OCI-LY1 (cell line): ENCODE results near the gene RAB12.

Experiments used
- H2AFZ ChIP-seq: fragments of 200-600 bp; sonication (generic), shearing (Covaris generic); 2 replicates; pipeline ENCODE4 v1.6.0; 2014; ENCODE audit warnings: antibody characterized with exemption, mild to moderate bottlenecking, low read length
- H3F3A ChIP-seq: fragments of 200-600 bp; sonication (generic), shearing (Covaris generic); 2 replicates; pipeline ENCODE4 v1.6.0; 2014; ENCODE audit warnings: mild to moderate bottlenecking, antibody characterized with exemption, low read length, moderate library complexity; ENCODE audit not compliant: insufficient read depth
- H3K27ac ChIP-seq: fragments of 200-600 bp; sonication (generic); 2 replicates; pipeline ENCODE4 v1.5.1; 2014; ENCODE audit warnings: low read length, mixed run types, mild to moderate bottlenecking, low read depth; ENCODE audit not compliant: poor library complexity, severe bottlenecking
- H3K27me3 ChIP-seq: fragments of 200-600 bp; sonication (generic); 2 replicates; pipeline ENCODE4 v1.6.0; 2014; ENCODE audit warnings: antibody characterized with exemption, mild to moderate bottlenecking, low read length, moderate library complexity; ENCODE audit not compliant: insufficient read depth
- H3K36me3 ChIP-seq: fragments of 200-600 bp; sonication (generic); 2 replicates; pipeline ENCODE4 v1.6.1; 2014; ENCODE audit warnings: mild to moderate bottlenecking, antibody characterized with exemption, low read length, moderate library complexity, mixed read lengths; ENCODE audit not compliant: insufficient read depth
- H3K4me1 ChIP-seq: fragments of 200-600 bp; sonication (generic); 2 replicates; pipeline ENCODE4 v1.5.1; 2014; ENCODE audit warnings: mild to moderate bottlenecking, low read length, moderate library complexity; ENCODE audit not compliant: insufficient read depth, severe bottlenecking
- H3K4me2 ChIP-seq: fragments of 200-600 bp; sonication (generic), shearing (Covaris generic); 2 replicates; pipeline ENCODE4 v1.6.1; 2014; ENCODE audit warnings: low read length
- H3K4me3 ChIP-seq: fragments of 200-600 bp; sonication (generic); 2 replicates; pipeline ENCODE4 v1.5.1; 2014; ENCODE audit warnings: low read length, low read depth, mild to moderate bottlenecking, mixed read lengths; ENCODE audit not compliant: poor library complexity, severe bottlenecking
- H3K79me2 ChIP-seq: fragments of 200-600 bp; shearing (Covaris generic); 2 replicates; pipeline ENCODE4 v1.6.1; 2016; ENCODE audit warnings: mixed run types, low read length, mixed read lengths; ENCODE audit not compliant: insufficient read depth
- H3K9ac ChIP-seq: fragments of 200-600 bp; sonication (generic), shearing (Covaris generic); 2 replicates; pipeline ENCODE4 v1.6.1; 2014; ENCODE audit warnings: mild to moderate bottlenecking, low read length, mixed read lengths
- H3K9me2 ChIP-seq: fragments of 200-600 bp; sonication (generic), shearing (Covaris generic); 2 replicates; pipeline ENCODE4 v1.6.1; 2014; ENCODE audit warnings: low read depth, mild to moderate bottlenecking, low read length, mixed read lengths
- H3K9me3 ChIP-seq: fragments of 200-600 bp; shearing (Covaris generic); 2 replicates; pipeline ENCODE4 v1.6.1; 2014; ENCODE audit warnings: low read length, mixed read lengths
- H4K20me1 ChIP-seq: fragments of 200-600 bp; sonication (generic), shearing (Covaris generic); 2 replicates; pipeline ENCODE4 v1.6.0; 2016; ENCODE audit warnings: mild to moderate bottlenecking, low read length; ENCODE audit not compliant: insufficient read depth
- CTCF ChIP-seq: fragments of 200-600 bp; sonication (generic), shearing (Covaris generic); IDR thresholded peaks from 2 replicates; pipeline ENCODE4 v1.5.1; 2017; ENCODE audit warnings: mild to moderate bottlenecking, antibody characterized with exemption, low read length, moderate library complexity, mixed read lengths
- EZH2 ChIP-seq: fragments of 200-600 bp; sonication (generic), shearing (Covaris generic); IDR thresholded peaks from 2 replicates; pipeline ENCODE4 v1.8.0; 2017; ENCODE audit warnings: borderline replicate concordance, mixed run types, mild to moderate bottlenecking, antibody characterized with exemption, low read length, moderate library complexity, mixed read lengths

Gene RAB12

GRCh38 chr18:8603663-8604520 lies 5.3 kb upstream of the RAB12 start:
- H3K36me3 ChIP-seq = no peaks in the 10 kb centered on the region
- peaks cover 45% of the 10 kb centered on the region for H3K4me1 ChIP-seq
- no peaks in the 10 kb centered on the region for H3K9me2 ChIP-seq
- peak overlapping the region; percentile 89 for H3K4me2 ChIP-seq
- H3K4me3 ChIP-seq = peak overlapping the region; percentile 56
- no peak overlapping the region for H3K27ac ChIP-seq
- TF ChIP-seq EZH2 (no peak), CTCF (no peak)
- no peaks in the 10 kb centered on the region for H3K79me2 ChIP-seq
- H3K9ac ChIP-seq = peak overlapping the region; percentile 22; the same call in 1 of the 2 replicates
- H3K27me3 ChIP-seq = no peaks in the 10 kb centered on the region
- H2AFZ ChIP-seq = no peak overlapping the region; the same call in 1 of the 2 replicates
- no peaks in the 10 kb centered on the region for H3K9me3 ChIP-seq
- H3F3A ChIP-seq = no peaks in the 10 kb centered on the region
- H4K20me1 ChIP-seq = no peaks in the 10 kb centered on the region

- Histone ChIP-seq H3K9me2 (no peaks in the 10 kb centered on the region), H3K79me2 (peaks cover 13% of the 10 kb centered on the region), H2AFZ (no peak overlapping the region), H3K4me1 (peaks cover 52% of the 10 kb centered on the region), H3K4me2 (no peak overlapping the region), H3K9me3 (no peaks in the 10 kb centered on the region), H3K9ac (no peak overlapping the region), H3K27me3 (no peaks in the 10 kb centered on the region), H4K20me1 (no peaks in the 10 kb centered on the region), H3F3A (no peaks in the 10 kb centered on the region), H3K36me3 (no peaks in the 10 kb centered on the region), H3K4me3 (no peak overlapping the region), H3K27ac (no peak overlapping the region)
- TF ChIP-seq CTCF (no peak), EZH2 (no peak)
Measured at GRCh38 chr18:8605974-8606373, 3.3 kb upstream of the RAB12 start.

DNA sequence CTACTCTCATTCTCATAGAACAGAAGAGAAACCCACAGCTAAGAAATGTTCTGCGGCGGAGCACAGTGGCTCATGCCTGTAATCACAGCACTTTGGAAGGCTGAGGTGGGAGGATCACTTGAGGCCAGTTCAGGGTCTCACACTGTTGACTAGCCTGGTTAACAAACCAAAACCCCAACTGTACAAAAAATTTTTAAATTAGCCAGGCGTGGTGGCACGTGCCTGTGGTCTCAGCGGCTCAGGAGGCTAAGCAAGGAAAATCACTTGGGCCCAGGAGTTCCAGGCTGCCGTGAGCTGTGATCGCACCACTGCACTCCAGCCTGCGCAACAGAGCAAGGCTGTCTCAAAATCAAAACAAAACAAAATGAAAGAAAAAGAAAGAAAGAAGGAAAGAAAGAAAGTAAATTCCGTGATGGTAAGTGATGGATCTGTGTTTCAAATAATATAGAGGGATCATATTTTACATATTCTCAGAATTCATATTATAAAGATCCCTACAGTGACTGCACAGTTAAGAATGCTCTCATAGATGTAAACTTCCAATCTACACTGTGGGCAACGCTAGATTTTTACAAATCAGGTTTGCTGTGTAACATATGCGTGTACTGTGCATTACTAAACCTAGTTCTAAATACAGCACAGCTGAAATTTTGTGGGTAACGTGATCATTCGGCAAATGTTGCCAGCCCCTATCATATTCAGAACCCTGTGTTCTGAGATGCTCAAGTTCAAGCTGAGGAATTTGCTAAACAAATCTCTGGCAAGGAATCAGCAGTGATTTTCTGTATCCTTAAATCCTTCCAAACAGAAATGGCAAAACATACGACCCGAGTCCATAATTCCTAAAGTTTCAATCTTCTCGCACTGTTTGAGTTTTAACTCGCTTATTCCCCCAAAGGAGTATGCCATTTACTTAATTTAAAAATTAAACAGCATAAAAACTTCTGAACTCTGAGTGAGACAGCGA lies 1.2 kb upstream of the RAB12 start:
- peak overlapping the region; percentile 94 for H3K4me3 ChIP-seq
- no peaks in the 10 kb centered on the region for H3K9me2 ChIP-seq
- H3K36me3 ChIP-seq = peaks cover 7% of the 10 kb centered on the region; the same call in 1 of the 2 replicates
- peak overlapping the region; percentile 73 for H3K9ac ChIP-seq
- H3K4me2 ChIP-seq = peak overlapping the region; percentile 97
- peaks cover 62% of the 10 kb centered on the region for H3K4me1 ChIP-seq
- H3K27me3 ChIP-seq = no peaks in the 10 kb centered on the region
- no peaks in the 10 kb centered on the region for H3K9me3 ChIP-seq
- H3F3A ChIP-seq = no peaks in the 10 kb centered on the region
- H2AFZ ChIP-seq = peak overlapping the region; percentile 99
- H3K27ac ChIP-seq = peak overlapping the region; percentile 2
- H4K20me1 ChIP-seq = no peaks in the 10 kb centered on the region
- TF ChIP-seq CTCF (peak; percentile 10; the same call in 1 of the 2 replicates), EZH2 (no peak)
- H3K79me2 ChIP-seq = peaks cover 33% of the 10 kb centered on the region
